Glutamatergic neuron (in vitro differentiated cells): Measurements from ENCODE around the gene PEX10. TPM values are rescaled to one million over a fixed set of nuclear protein-coding genes. Genes with fewer than 3 reads are reported as not detected.

Source experiments
- DNase-seq: peaks from one replicate; pipeline ENCODE4 v3.0.0; 2022
- H3K27ac Mint-ChIP-seq: one replicate; pipeline ENCODE4 v1.8.0; 2020; ENCODE audit warnings: mild to moderate bottlenecking, mixed read lengths, inconsistent platforms; ENCODE audit not compliant: unreplicated experiment
- H3K27me3 Mint-ChIP-seq: one replicate; pipeline ENCODE4 v1.8.0; 2020; ENCODE audit warnings: mild to moderate bottlenecking, moderate library complexity, mixed read lengths, inconsistent platforms; ENCODE audit not compliant: unreplicated experiment
- H3K36me3 Mint-ChIP-seq: one replicate; pipeline ENCODE4 v1.8.0; 2020; ENCODE audit warnings: mild to moderate bottlenecking, mixed read lengths, inconsistent platforms; ENCODE audit not compliant: unreplicated experiment
- H3K4me1 Mint-ChIP-seq: one replicate; pipeline ENCODE4 v1.8.0; 2020; ENCODE audit warnings: mild to moderate bottlenecking, low read depth, mixed read lengths, inconsistent platforms; ENCODE audit not compliant: unreplicated experiment
- H3K4me3 Mint-ChIP-seq: one replicate; pipeline ENCODE4 v1.8.0; 2020; ENCODE audit warnings: mild to moderate bottlenecking, mixed read lengths, inconsistent platforms; ENCODE audit not compliant: unreplicated experiment
- H3K9me3 Mint-ChIP-seq: one replicate; pipeline ENCODE4 v1.8.0; 2020; ENCODE audit warnings: mild to moderate bottlenecking, moderate library complexity, mixed read lengths, inconsistent platforms; ENCODE audit not compliant: unreplicated experiment
- CTCF ChIP-seq: fragments of 200-600 bp; sonication (generic); IDR thresholded peaks from one replicate; pipeline ENCODE4 v1.5.0; 2021; ENCODE audit not compliant: partially characterized antibody, unreplicated experiment
- total RNA-seq: library from RNA; stranded (reverse); fragmentation: NEBNext Ultra II Directional; extraction: Animal tissue kit (Norgen Biotek cat#: 25700); gene quantifications from one replicate; pipeline ENCODE4 v1.2.1, GENCODE V29; 2021; ENCODE audit not compliant: unreplicated experiment

The PEX10 gene
- total RNA-seq, 1 donor from 2014 or later: 14.0 TPM

- Mint-ChIP-seq H3K4me1 (no peaks in the 10 kb centered on the region), H3K4me3 (no peak overlapping the region), H3K9me3 (peaks cover 8% of the 10 kb centered on the region), H3K27ac (no peak overlapping the region), H3K36me3 (peaks cover 5% of the 10 kb centered on the region), H3K27me3 (peaks cover 8% of the 10 kb centered on the region)
- TF ChIP-seq CTCF: no peak
- DNase-seq: no peak
Measured at GRCh38 chr1:2368053-2368744, 44.2 kb downstream of the PEX10 start.

GRCh38 chr1:2363847-2364513 is 48.4 kb downstream of the PEX10 start:
- Mint-ChIP-seq H3K4me1 (no peaks in the 10 kb centered on the region), H3K27me3 (peaks cover 5% of the 10 kb centered on the region), H3K36me3 (peaks cover 12% of the 10 kb centered on the region), H3K27ac (no peak overlapping the region), H3K4me3 (no peak overlapping the region), H3K9me3 (peaks cover 5% of the 10 kb centered on the region)
- TF ChIP-seq CTCF: no peak
- no peak for DNase-seq

GRCh38 chr1:2360588-2361364 is 51.6 kb downstream of the PEX10 start:
- no peak for DNase-seq
- Mint-ChIP-seq H3K4me1 (no peaks in the 10 kb centered on the region), H3K4me3 (no peak overlapping the region), H3K27ac (no peak overlapping the region), H3K36me3 (peaks cover 12% of the 10 kb centered on the region), H3K9me3 (peaks cover 6% of the 10 kb centered on the region), H3K27me3 (no peaks in the 10 kb centered on the region)
- TF ChIP-seq CTCF: no peak

GRCh38 chr1:2358651-2359640 is 53.4 kb downstream of the PEX10 start:
- no peak for TF ChIP-seq CTCF
- Mint-ChIP-seq H3K9me3 (peaks cover 5% of the 10 kb centered on the region), H3K4me1 (no peaks in the 10 kb centered on the region), H3K27ac (no peak overlapping the region), H3K4me3 (no peak overlapping the region), H3K27me3 (no peaks in the 10 kb centered on the region), H3K36me3 (peaks cover 11% of the 10 kb centered on the region)
- DNase-seq: peak; percentile 7
